GM19099 (cell line): Measurements from ENCODE around the gene ZNF274.

Experiments used
- POLR2A ChIP-seq: IDR thresholded peaks from 3 replicates; pipeline ENCODE4 v1.6.1; 2011; ENCODE audit warnings: low read depth; ENCODE audit not compliant: insufficient read length; ENCODE audit errors: extremely low read depth

The ZNF274 gene

GRCh38 chr19:58248886-58249285 lies 66.0 kb downstream of the ZNF274 start:
- no peak for TF ChIP-seq POLR2A

GRCh38 chr19:58252102-58252685 lies 69.3 kb downstream of the ZNF274 start:
- TF ChIP-seq POLR2A, result no peak

- TF ChIP-seq POLR2A, result no peak
Measured at GRCh38 chr19:58261600-58261967, 78.7 kb downstream of the ZNF274 start.

GRCh38 chr19:58261968-58262921 lies 79.4 kb downstream of the ZNF274 start:
- TF ChIP-seq POLR2A, result no peak

GRCh38 chr19:58262922-58263296 lies 80.0 kb downstream of the ZNF274 start:
- TF ChIP-seq POLR2A, result no peak
